OCI-LY3 (cell line): ENCODE data around the gene FITM1.

Experiments used
- CTCF ChIP-seq: fragments of 200-600, 300-600 bp; sonication (generic); IDR thresholded peaks from 2 replicates; pipeline ENCODE4 v1.5.1; 2014; ENCODE audit warnings: antibody characterized with exemption, low read length, low read depth
- EZH2phosphoT487 ChIP-seq: fragments of 200-600 bp; shearing (Covaris generic); IDR thresholded peaks from 2 replicates; pipeline ENCODE4 v1.6.1; 2018; ENCODE audit warnings: antibody characterized with exemption, mixed run types, low read depth

- TF ChIP-seq CTCF (no peak), EZH2phosphoT487 (no peak)
These were observed 40.6 kb upstream of the FITM1 start for GRCh38 chr14:24089890-24090289.
